ENCODE data around the gene C12orf56.
"Not testable (repeated sequence)": the region's sequence is repeated elsewhere in the genome, so short reads cannot be mapped to it uniquely, and the experiment has no call there.

C12orf56 gene

GRCh38 chr12:64229240-64229639 is 161.3 kb downstream of the C12orf56 start:
- no peak for DNase-seq

DNA sequence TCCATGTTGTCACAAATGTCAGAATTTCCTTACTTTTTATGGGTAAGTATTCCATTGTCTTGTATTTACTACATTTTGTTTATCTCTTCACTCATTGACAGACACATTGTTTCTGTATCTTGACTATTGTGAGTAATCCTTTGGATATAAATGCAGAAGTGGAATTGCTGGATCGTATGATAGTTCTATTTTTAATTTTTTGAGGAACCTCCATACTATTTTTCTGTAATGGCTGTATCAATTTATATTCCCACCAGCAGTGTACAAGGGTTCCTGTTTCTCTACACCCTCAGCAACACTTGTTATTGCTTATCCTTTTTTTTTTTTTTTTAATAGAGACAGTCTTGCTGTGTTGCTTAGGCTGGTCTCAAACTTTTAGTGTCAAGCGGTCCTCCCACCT is 164.9 kb downstream of the C12orf56 start:
- no peak for DNase-seq

- peak; percentile 44 for DNase-seq
These were observed 168.4 kb downstream of the C12orf56 start, which contains the start of gene KICS2 for GRCh38 chr12:64222009-64222765. TSS of gene KICS2 (minus strand) at chr12:64222296. CDS start at chr12:64222237, 59 bp downstream.

DNA sequence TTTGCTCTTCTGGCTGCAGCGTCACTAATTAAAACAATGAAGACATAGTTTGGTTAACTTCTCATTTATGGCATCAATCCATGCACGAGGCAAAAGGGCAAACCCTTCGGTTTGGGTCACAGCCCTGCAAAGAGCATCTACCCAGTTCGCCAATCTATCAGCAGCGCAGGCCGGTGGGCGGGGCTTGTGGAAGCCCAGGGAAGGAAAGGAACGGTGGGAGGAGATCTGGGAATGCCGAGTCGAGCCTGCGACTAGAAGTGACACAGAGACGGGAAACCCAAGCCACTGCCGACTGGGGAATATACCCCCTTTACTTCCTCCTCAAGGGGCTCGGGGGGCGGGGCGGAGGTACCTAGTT is 168.9 kb downstream of the C12orf56 start:
- DNase-seq: peak; percentile 14

- DNase-seq: no peak
These were observed 170.5 kb downstream of the C12orf56 start for GRCh38 chr12:64220046-64220445.

DNA sequence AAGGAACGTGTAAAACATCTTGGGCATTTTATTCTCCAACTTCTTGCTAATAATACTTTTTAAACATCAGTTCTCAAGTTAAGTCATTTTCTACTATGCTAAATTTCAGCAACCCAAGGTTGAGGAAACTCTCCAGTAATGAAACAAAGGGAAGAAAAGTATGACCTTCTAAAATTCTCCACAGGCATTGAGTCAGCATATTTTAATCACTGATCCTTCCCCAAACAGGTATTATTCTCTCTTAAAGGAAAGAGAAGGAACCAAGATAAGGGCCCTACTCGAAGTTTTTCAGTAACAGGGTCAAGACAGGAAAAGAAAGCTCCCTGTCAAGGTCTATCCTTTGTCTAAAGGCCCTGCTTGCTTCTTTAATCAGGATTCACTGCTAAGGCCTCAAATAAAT is 171.4 kb downstream of the C12orf56 start:
- DNase-seq: no peak

GRCh38 chr12:64218597-64218996 is 172.0 kb downstream of the C12orf56 start:
- DNase-seq: no peak

- DNase-seq: not testable (repeated sequence)
These were observed 172.9 kb downstream of the C12orf56 start for GRCh38 chr12:64217643-64218042.

DNA sequence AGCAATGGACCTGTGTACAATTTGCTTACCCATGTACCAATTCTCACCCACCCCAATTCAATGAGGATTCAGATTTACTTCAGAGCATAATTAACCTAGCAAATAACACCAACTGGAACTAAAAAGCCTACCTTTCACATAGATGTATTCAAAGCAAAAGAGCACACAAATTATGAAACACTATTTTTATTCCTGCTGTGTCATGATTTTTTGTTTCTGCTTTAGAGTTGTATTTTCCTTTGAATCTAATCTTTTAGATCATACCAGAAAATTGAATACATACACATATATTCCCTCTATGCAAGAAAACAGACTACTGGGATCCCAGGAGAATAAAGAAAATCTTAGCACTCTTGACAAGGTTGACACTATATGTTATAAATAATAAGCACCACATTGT is 174.3 kb downstream of the C12orf56 start:
- no peak for DNase-seq

Data from DMS79 (cell line).